ENCODE results near the gene TIGD1.

Gene TIGD1

GRCh38 chr2:232506709-232507108, 43.6 kb downstream of the TIGD1 start:
- ATAC-seq, result no peak; the same call in 2 of the 3 replicates
- TF ChIP-seq TCF4 (CRISPR knock-in tag; IDR thresholded peaks at IDR 0.05; ENCODE audit: borderline replicate concordance) (no peak), ZFP3 (CRISPR knock-in tag; IDR thresholded peaks at IDR 0.05) (no peak), ZFP30 (CRISPR knock-in tag; IDR thresholded peaks at IDR 0.05) (no peak), CSDC2 (CRISPR knock-in tag; IDR thresholded peaks at IDR 0.05) (no peak), POU6F1 (CRISPR knock-in tag; IDR thresholded peaks at IDR 0.05; ENCODE audit: borderline replicate concordance, low read depth) (no peak), GLIS3 (CRISPR knock-in tag; IDR thresholded peaks at IDR 0.05) (no peak), ZNF565 (CRISPR knock-in tag; conservative IDR thresholded peaks at IDR 0.05; ENCODE audit: low read depth) (no peak), ESRRG (CRISPR knock-in tag; IDR thresholded peaks at IDR 0.05) (no peak), PATZ1 (CRISPR knock-in tag; IDR thresholded peaks at IDR 0.05; ENCODE audit: borderline replicate concordance) (no peak), TOX (CRISPR knock-in tag; IDR thresholded peaks at IDR 0.05; ENCODE audit: borderline replicate concordance) (no peak), ARNTL (CRISPR knock-in tag; IDR thresholded peaks at IDR 0.05; ENCODE audit: borderline replicate concordance, low read depth) (no peak), ZC3H10 (CRISPR knock-in tag; IDR thresholded peaks at IDR 0.05) (no peak), SNAI2 (CRISPR knock-in tag; IDR thresholded peaks at IDR 0.05) (no peak), ZNF8 (CRISPR knock-in tag; IDR thresholded peaks at IDR 0.05) (no peak), CREB5 (CRISPR knock-in tag; IDR thresholded peaks at IDR 0.05; ENCODE audit: low read depth) (no peak), PPARA (CRISPR knock-in tag; IDR thresholded peaks at IDR 0.05; ENCODE audit: borderline replicate concordance) (no peak), CSRNP3 (CRISPR knock-in tag; IDR thresholded peaks at IDR 0.05) (no peak), RARB (CRISPR knock-in tag; IDR thresholded peaks at IDR 0.05) (no peak), OSR1 (CRISPR knock-in tag; IDR thresholded peaks at IDR 0.05) (no peak)

- TF ChIP-seq PPARA (CRISPR knock-in tag; IDR thresholded peaks at IDR 0.05; ENCODE audit: borderline replicate concordance), result no peak
- TF ChIP-seq TCF4 (CRISPR knock-in tag; IDR thresholded peaks at IDR 0.05; ENCODE audit: borderline replicate concordance), result no peak
- TF ChIP-seq SNAI2 (CRISPR knock-in tag; IDR thresholded peaks at IDR 0.05), result no peak
- no peak for TF ChIP-seq ZFP30 (CRISPR knock-in tag; IDR thresholded peaks at IDR 0.05)
- no peak for TF ChIP-seq CREB5 (CRISPR knock-in tag; IDR thresholded peaks at IDR 0.05; ENCODE audit: low read depth)
- TF ChIP-seq ZNF565 (CRISPR knock-in tag; conservative IDR thresholded peaks at IDR 0.05; ENCODE audit: low read depth), result no peak
- no peak for TF ChIP-seq ZFP3 (CRISPR knock-in tag; IDR thresholded peaks at IDR 0.05)
- no peak for TF ChIP-seq TSHZ2 (CRISPR knock-in tag; IDR thresholded peaks at IDR 0.05)
- TF ChIP-seq GLIS3 (CRISPR knock-in tag; IDR thresholded peaks at IDR 0.05), result no peak
- no peak for TF ChIP-seq POU6F1 (CRISPR knock-in tag; IDR thresholded peaks at IDR 0.05; ENCODE audit: borderline replicate concordance, low read depth)
- no peak for TF ChIP-seq ESRRG (CRISPR knock-in tag; IDR thresholded peaks at IDR 0.05)
- no peak for TF ChIP-seq ARNTL (CRISPR knock-in tag; IDR thresholded peaks at IDR 0.05; ENCODE audit: borderline replicate concordance, low read depth)
- TF ChIP-seq ZNF8 (CRISPR knock-in tag; IDR thresholded peaks at IDR 0.05), result no peak
- TF ChIP-seq CSDC2 (CRISPR knock-in tag; IDR thresholded peaks at IDR 0.05), result no peak
- no peak for TF ChIP-seq TOX (CRISPR knock-in tag; IDR thresholded peaks at IDR 0.05; ENCODE audit: borderline replicate concordance)
- ATAC-seq, result peak; percentile 8; the same call in 2 of the 3 replicates
Measured at GRCh38 chr2:232505856-232506255, 44.5 kb downstream of the TIGD1 start.

Data from SK-N-SH treated with all-trans-retinoic acid at 6 μM for 48 hours (cell line).